GM21381 (cell line): Measurements from ENCODE around the gene TEX14.
"Not testable (repeated sequence)": the region's sequence is repeated elsewhere in the genome, so short reads cannot be mapped to it uniquely, and the experiment has no call there.

Experiments used
- ATAC-seq: cut with Tn5 transposase; IDR thresholded peaks from one replicate; pipeline ENCODE4 v1.9.1; 2021; ENCODE audit warnings: mild to moderate bottlenecking, moderate library complexity; ENCODE audit not compliant: unreplicated experiment

TEX14 gene

GRCh38 chr17:58605986-58606385 lies 85.9 kb downstream of the TEX14 start:
- no peak for ATAC-seq

GRCh38 chr17:58605470-58605869 lies 86.4 kb downstream of the TEX14 start:
- ATAC-seq = no peak

- ATAC-seq = no peak
Measured at GRCh38 chr17:58601976-58602375, 89.9 kb downstream of the TEX14 start.

GRCh38 chr17:58597371-58597770 lies 94.5 kb downstream of the TEX14 start:
- ATAC-seq = no peak

DNA sequence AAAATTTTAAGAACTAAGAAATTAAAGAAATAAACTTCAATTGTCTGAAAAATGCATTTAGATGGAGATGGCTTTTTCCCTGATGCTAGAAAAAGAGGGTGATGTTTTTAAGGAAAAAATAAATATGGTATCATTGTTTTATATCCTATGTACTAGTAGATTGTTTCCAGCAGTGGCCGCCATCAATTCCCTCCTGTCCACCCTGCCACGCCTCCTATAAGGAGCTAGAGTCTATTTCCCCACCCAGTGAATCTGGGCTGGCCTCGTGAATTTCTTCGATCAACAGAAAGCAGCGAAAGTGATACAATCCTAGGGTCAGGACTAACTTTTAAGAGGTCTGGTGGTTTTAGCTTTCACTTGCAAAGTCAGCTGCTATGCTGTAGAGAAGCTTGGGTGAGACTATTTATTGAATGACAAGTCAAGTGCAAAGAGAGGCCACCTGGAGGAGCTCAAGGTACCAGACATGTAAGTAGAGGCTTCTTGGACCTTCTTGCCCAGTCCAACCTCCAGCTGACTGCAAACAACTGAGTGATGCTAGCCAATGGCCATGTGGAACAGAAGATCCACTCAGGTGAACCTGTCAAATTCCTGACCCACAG lies 96.6 kb downstream of the TEX14 start:
- ATAC-seq = no peak

GRCh38 chr17:58593123-58593522 lies 98.7 kb downstream of the TEX14 start:
- ATAC-seq = no peak

DNA sequence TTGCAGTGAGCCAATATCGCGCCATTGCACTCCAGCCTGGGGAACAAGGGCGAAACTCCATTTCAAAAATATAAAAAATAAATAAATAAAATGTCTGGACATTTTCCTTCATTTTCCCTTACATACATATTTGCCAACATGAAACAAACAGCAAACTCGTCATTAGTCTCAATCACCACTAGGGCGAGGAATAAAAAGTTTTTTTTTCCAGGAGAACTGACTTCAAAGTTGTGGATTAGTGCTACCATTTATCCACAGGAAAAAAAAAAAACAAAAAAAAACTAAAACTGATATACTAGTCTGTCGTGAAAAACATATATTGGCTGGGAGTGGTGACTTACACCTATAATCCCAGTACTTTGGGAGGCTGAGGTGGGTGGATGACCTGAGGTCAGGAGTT lies 100.4 kb downstream of the TEX14 start:
- no peak for ATAC-seq

- ATAC-seq = no peak
Measured at GRCh38 chr17:58590377-58590776, 101.5 kb downstream of the TEX14 start.

GRCh38 chr17:58587713-58588117 lies 104.1 kb downstream of the TEX14 start:
- no peak for ATAC-seq

DNA sequence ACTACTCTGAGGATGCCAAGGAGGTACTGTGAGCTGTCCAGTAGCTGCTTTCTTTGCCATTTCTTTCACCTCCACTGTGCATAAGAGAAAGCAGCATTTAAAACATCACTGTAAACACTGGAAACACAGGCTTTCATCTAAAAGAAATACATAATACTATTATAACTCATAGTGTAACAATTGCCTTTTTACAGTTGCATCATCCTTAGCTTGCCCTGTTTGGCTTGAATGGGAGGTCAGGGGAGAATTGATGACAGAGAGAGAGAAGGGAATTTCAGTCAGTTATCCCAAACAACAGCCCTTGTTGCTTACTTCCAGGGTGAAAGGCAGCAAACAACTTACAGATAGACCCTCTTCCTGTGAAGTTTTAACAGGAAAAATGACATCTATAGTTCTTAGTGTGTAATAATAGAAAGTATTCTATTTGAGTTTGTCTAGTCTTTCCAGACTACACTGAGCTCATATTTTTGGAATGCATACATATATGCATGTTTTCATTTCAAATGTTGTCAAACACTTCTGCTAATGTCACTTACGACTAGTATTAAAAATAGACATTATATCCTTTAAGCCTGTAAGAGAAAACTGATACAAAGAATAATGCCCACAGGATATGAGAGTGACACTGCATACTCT lies 105.7 kb downstream of the TEX14 start:
- no peak for ATAC-seq

- no peak for ATAC-seq
Measured at GRCh38 chr17:58585554-58585953, 106.3 kb downstream of the TEX14 start.

- no peak for ATAC-seq
Measured at GRCh38 chr17:58583486-58583885, 108.4 kb downstream of the TEX14 start.

- not testable (repeated sequence) for ATAC-seq
Measured at GRCh38 chr17:58582718-58583117, 109.1 kb downstream of the TEX14 start.

DNA sequence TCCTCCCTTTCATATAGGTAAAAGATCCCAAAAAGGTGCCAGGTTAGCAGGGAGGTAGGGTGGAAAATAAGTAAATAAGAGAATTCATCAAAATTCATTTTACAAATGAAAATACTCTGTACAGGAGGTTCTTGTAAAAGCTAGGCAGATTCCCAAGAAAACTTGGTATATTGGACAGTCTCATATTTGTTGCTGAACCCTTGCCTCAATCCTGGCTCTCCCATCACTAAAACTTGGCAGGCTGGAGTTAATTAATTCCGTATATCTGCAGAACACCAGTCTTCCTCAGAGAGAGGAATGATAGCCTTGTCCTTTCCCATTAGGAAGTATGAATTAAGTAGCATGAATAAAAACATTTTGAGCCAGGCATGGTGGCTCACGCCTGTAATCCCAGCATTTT lies 111.2 kb downstream of the TEX14 start:
- ATAC-seq = no peak

DNA sequence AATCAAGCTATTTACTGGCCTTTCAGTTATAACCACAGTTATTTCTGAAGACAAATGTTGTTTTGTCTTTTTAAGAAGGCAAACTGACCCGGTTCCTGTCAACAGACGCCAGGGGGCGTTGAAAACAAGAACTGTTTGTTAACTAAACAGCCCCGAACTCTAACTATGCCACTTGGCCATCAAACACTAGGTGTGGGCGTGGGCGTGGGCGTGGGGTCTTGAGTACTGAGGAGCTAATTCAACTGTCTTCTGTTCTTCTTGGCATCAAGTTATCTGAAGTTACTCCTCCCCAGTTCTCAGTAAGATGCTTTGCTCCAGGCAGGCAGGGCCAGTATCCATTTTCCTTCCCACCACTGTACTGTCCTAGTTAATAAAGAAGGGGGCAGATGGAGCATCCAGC lies 114.1 kb downstream of the TEX14 start:
- ATAC-seq = no peak

GRCh38 chr17:58576679-58577367 lies 115.0 kb downstream of the TEX14 start:
- ATAC-seq = no peak

- no peak for ATAC-seq
Measured at GRCh38 chr17:58575511-58575910, 116.3 kb downstream of the TEX14 start.

GRCh38 chr17:58574025-58574424 lies 117.8 kb downstream of the TEX14 start:
- ATAC-seq = no peak

- no peak for ATAC-seq
Measured at GRCh38 chr17:58572846-58573245, 119.0 kb downstream of the TEX14 start.

GRCh38 chr17:58570758-58571157 lies 121.1 kb downstream of the TEX14 start:
- no peak for ATAC-seq

- ATAC-seq = no peak
Measured at GRCh38 chr17:58569196-58569595, 122.6 kb downstream of the TEX14 start.

GRCh38 chr17:58568044-58568799 lies 123.6 kb downstream of the TEX14 start:
- no peak for ATAC-seq
